CD1c-positive myeloid dendritic cell (primary cell): Measurements from ENCODE around the gene ZBTB37.
"Not testable (repeated sequence)": the region's sequence is repeated elsewhere in the genome, so short reads cannot be mapped to it uniquely, and the experiment has no call there.

Experiments
- DNase-seq: peaks from one replicate; pipeline ENCODE4 v3.0.0-alpha.2; 2016; ENCODE audit errors: extremely low spot score

Gene ZBTB37

DNA sequence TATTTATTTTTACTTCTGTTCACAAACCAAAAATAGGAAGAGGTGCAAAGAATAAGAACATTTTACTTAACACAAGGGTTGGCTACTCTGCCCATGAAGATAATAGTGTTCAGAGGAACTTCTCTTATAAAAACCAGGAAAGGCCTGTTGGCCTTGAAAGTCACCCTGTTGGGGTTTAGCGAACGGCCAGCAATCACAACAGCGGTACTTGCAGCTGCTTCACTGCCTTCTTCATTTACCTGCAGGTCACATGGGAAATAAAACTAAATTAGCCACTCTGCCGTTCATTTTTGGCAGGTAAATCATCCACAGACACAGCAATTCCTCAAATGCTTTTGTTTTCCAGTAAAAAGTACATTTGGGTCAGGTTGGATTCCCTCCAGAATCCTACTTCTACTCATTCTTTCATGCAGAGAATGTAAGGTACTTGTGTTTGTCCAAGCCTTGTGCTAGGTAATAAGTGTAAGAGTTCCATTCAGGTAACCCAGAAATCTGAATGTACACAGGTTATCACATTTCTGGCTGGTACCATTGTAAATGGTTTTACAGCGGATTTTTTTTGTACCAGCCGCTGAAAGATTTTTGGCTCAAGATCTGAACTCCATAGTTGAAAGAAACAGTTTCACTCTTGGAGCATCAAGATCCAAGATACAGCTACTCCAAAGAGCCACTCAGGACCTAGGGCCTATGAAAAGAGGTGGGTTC, 35.8 kb downstream of the ZBTB37 start:
- no peak for DNase-seq

DNA sequence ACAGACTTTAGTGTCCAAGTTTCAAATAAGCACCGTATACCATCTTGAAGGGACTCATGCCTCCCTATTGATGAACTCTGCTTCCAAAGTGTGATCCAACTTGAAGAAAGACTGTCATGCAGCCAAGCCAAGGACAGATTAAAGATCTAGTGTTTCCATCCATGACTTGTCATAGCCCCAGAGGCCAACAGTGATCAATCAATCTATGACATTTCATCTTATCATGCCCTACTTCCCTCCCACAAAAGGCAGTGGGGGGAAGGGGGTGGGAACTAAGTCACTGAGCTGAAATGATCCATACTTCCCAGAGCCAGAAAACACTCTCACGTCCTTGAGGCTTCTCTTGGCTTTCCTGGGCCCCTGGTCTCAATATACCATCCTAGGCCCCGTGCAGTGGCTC, 44.9 kb downstream of the ZBTB37 start:
- DNase-seq = no peak

DNA sequence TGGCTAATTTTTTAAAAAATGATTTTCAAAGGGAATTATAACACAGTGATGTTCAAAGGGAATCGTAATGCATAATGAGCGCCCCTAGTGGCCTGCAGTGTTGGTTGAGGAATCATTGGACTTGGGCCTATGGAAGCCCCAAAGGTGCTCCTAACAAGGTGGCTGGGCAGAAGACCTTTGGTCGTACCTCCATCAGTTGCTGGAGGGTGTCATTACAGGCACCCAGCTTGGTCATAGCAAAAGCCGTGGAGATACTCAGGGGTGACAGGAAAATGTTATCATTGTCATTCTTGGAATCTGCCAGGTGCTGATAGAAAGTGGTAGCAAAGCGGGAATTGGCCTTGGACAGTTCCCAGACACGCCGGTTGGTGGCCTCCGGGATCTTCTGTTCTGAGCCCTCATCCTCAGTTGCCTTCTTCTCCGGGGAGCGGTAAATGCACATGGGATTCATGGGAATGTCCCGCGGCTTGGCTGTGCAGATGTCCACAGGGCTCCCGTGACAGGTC, 46.2 kb downstream of the ZBTB37 start:
- peak; percentile 12 for DNase-seq

DNA sequence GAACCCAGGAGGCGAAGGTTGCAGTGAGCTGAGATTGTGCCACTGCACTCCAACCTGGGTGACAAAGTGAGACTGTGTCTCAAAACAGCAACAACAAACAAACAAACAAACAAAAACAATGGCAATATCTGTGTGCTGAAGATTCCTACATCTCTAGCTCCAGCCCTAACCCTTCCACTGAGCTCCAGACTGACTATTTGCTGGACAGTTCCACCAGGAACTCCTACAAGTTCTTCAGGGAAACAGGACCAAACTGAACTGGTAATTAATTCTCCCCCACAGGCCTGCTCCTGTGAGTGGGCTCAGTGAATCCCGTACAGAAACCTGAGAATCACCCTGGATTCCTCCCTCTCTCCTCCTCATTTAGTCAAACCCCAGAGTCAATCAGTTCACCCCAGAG, 47.4 kb downstream of the ZBTB37 start:
- no peak for DNase-seq

DNA sequence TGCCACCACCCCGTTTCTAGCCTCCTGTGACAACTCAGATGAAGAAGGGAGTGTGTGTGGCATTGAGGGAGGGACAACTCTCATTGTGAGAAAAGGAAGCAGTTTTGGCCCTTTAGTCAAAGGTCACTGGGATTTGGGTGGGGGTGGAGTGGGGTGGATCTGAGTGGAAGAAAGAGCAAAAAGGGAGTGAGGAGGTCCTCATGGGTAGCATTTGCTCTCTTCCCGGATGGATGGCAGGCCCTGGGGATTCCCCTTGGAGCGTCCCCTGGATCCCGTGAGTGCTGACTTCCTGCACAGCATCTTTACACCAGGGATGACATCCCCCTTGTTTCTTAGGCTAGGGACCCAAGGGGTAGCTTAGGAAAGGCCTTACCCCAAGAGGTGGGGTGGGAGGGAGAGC, 48.5 kb downstream of the ZBTB37 start:
- no peak for DNase-seq

DNA sequence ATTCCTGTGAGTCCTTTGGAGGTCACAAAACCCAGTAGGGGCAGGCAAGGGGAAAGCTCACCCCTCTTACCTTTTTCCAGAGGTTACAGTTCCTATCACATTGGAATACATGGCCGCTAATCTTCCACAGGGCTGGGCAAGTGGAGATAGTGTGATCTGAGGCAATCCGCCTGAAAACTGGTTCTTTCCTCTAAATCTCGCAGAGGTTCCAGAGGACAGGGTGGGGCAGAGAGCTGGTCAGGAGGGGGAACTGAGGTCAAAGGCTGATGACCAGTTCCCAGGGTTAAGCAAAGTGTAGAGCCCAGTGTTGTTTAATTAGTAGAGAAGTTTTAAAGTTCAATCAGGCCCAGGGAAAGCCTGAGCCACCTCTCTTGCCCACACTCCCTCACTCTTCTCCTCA, 49.0 kb downstream of the ZBTB37 start, which contains the start of gene SERPINC1:
Gene SERPINC1 (minus strand): TSS at position 179 of the 400 bp plus-strand sequence. CDS start 68 bp downstream, at position 111.
- DNase-seq = no peak

DNA sequence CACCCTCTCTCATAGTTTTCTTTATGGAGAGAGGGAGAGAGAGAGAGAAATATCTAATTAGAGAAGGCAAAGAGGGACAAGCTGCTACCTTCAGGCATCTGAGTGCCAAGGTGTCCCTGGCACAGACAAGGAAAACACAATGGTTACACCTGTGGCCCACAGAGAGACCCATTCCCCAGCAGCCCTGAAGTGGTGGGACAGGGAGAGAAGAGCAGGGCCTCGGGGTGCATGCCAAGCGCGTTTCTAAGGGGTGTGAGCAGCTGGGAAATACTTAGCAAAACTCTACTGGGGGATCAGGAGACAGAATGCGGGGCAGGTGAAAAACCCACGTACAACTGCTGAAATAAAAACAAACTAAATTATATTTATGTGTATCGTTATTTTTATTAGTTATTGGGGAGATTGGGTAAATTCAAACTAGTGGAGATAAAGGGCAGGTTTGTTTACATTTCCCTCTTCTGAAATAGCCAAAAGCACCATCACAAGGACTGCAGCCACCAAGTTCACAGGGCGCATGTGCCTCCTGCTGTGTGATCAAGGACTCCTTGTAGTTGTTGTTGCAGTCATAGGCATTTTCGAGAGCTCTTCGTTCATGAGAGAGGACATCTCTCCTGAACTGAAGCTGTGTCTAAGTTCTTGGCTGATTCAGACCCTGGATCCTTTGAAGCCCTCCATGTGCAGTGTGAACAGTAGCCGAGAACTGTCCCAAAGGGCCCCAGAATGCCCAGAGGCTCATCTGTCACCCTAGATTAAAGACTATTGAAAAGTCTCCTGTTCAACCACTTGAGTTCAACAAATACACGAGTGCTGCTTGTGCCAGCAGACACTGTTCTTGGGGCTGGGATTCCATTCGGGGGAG, 49.7 kb downstream of the ZBTB37 start:
- no peak for DNase-seq

DNA sequence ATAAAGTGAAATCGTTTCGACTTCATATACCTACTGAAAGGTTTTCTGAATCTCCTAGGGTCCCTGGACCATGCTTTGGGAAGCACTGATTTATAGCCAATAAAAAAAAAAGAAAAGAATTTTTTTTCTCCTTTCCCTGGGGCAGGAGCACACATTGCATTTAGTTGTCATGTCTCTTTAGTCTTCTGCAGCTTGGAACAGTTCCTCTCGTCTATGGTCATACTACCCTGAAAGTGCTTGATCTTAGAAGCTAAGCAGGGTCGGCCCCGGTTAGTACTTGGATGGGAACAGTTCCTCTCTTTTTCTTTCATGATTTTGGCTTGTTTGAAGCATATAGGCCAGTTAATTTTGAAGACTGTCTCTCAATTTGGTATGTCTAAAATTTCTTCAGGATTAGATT, 52.7 kb downstream of the ZBTB37 start:
- no peak for DNase-seq

DNA sequence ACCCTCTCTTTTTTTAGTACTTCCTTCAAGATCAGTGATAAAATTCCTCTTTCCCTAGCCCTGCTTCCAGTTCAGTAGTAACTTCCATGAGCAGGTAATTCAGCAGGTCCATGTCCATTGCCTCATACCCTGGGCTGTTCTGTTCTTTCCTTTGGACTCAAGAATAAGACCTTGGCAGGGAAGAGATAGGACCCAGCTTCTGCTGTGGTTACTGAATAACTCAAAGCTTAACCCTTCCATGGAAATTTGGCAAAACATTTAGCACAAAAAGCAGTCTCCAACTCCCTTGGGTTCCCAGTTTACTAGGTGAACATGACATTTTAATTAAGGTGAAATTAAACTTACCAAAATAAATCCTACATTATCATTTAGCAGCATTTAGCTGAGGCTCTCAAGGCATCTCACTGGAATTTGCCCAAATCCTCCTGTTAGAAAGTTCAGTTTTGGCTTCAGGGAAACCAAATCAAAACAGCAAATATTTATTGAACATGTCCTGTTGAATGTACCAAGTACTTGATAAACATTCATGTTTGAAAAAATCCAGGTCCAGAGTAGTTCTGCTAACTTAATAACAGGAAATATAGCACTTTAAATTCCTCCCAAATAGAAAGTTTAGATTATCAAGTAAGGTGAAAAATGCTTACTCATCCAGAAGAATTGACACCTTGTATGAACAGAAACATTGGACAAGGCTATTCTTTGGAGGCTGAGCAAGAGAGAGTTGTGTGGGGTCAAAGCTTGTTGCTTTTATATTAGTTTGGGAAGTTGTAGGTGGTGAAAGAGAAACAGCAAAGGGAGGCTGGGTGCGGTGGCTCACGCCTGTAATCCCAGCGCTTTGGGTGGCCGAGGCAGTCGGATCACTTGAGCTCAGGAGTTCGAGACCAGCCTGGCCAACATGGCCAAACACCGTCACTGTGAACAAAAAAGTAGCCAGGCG, 57.4 kb downstream of the ZBTB37 start:
- no peak for DNase-seq

DNA sequence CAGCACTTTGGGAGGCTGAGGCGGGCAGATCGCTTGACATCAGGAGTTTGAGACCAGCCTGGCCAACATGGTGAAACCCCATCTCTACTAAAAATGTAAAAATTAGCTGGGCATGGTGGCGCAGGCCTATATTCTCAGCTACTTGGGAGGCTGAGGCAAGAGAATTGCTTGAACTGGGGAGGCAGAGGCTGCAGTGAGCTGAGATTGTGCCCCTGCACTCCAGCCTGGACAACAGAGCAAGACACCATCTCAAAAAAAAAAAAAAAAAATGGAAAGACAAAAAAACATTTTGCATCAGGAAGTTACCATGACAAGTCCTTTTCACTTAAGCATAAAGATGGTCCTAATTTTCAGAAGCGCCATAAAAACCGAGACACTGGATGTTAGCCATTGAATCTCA, 62.4 kb downstream of the ZBTB37 start:
- not testable (repeated sequence) for DNase-seq

DNA sequence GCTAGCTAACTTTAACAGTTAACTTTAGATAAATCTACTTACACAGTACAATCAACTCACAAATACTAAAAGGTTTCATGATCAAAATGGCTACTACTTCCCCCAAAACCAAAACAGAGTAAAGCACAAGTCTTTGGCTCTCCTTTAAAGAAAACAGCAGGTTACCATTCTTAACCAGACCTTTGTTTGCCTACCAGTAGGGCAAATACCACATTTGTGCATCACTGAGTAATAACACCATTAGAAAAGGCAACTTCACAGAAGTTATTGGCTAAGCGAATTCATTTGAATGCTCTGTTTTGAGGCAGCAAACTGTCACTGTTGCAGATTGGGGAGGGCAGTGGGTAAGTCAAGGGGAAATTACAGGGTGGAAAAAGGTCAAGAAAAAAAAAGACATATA, 66.3 kb downstream of the ZBTB37 start:
- no peak for DNase-seq

DNA sequence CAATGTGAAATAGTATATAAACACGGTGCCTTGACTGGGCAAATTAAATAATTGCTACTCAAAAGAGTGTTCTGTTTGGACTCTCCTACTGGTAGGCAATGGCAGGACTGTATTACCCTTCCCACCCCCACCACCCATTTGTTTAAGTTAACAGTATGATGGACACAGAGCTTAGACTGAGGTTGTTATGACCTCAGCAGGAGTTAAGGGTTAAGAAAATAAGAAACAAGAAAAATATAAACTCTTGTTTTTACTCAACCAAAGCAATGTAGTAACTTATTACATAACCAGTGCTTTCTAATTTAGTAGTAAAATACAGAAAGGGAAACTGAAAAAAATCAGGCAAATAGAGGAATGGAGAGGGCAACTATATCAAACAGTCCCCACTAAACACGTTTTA, 68.9 kb downstream of the ZBTB37 start:
- DNase-seq = no peak

DNA sequence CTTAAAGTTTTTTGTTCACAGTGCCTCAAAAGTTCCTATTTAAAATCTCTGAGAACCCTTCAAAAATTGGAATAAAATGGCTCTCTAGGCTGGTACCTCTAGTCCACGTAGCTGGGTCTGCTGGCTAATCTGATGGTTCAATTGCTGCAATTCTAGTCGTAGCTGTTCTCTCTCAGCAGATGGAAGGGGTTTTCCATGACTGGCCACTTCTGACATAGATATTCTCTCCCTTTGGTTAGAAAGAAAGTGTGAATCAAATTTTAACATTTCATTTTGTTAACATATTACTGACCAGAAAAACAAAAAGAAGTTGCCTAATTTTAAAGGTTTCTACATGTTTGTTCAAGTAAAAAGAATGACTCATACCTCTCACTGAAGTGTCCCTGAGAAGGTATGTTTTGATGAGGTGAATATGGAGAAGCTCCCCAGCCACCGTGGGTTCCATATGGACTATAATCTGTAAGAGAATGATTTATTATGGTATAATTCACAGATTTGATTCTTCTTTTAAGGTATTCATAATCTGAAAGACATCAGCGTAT, 78.3 kb downstream of the ZBTB37 start:
- DNase-seq = no peak

DNA sequence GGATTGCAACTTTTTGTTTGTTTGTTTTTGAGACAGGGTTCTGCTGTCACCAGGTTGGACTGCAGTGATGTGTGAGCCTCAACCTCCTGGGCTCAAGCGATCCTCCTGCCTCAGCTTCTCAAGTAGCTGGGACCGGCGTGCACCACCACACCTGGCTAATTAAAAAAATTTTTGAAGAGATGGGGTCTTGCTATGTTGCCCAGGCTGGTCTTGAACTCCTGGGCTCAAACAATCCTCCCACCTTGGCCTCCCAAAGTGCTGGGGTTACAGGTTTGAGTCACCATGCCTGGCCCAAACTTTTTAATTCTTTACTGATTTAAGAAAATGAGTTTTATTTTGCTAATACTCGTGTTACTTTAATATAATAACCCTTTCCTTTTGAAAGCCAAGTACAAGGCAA, 80.4 kb downstream of the ZBTB37 start:
- no peak for DNase-seq
